Esophagus squamous epithelium (tissue), 4 donors: ENCODE measurements around the gene LRRK2.

Experiments used
- POLR2A ChIP-seq, 4 donors: fragments of 450-650 bp; IDR thresholded peaks; one replicate each; pipeline ENCODE4 v1.6.1; 2017; ENCODE audit warnings: antibody characterized with exemption in 4 of 4, mild to moderate bottlenecking in 4 of 4, moderate library complexity in 3 of 4
- TF ChIP-seq, protein P1 (sequence below), 6 experiments: fragments of 450-650 bp in 4 of 6; fragments of 200-600 bp in 2 of 6; sonication (generic) in 2 of 6; IDR thresholded peaks; one replicate each; pipeline ENCODE4 v1.5.1; 2016 to 2019; ENCODE audit warnings: antibody characterized with exemption in 6 of 6, mild to moderate bottlenecking in 4 of 6, moderate library complexity in 4 of 6

DNA sequence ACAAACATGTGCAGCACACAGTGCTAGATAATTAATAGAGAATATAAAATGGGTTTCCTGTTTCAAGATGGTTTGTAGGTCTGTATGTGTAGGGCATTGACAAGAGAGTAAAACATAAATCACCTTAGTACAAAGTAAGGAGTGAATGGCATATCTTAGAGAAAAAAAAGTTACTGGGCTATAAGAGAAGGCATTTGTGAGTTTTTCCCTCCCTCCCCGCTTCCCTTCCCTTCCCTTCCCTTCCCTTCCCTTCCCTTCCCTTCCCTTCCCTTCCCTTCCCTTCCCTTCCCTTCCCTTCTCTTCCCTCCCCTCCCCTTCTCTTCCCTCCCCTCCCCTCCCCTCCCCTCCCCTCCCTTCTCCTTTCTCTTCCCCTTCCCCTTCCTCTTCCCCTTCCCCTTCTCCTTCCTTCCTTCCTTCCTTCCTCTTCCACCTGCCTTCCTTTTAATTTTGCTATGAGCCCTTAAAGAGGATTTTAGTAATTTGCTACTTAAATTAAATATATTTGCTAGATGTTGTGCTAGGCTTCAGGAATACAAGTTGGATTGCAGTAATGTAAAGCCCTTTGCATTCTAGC lies 57.1 kb downstream of the LRRK2 start:
- TF ChIP-seq, protein P1, sequence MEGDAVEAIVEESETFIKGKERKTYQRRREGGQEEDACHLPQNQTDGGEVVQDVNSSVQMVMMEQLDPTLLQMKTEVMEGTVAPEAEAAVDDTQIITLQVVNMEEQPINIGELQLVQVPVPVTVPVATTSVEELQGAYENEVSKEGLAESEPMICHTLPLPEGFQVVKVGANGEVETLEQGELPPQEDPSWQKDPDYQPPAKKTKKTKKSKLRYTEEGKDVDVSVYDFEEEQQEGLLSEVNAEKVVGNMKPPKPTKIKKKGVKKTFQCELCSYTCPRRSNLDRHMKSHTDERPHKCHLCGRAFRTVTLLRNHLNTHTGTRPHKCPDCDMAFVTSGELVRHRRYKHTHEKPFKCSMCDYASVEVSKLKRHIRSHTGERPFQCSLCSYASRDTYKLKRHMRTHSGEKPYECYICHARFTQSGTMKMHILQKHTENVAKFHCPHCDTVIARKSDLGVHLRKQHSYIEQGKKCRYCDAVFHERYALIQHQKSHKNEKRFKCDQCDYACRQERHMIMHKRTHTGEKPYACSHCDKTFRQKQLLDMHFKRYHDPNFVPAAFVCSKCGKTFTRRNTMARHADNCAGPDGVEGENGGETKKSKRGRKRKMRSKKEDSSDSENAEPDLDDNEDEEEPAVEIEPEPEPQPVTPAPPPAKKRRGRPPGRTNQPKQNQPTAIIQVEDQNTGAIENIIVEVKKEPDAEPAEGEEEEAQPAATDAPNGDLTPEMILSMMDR (IDR thresholded peaks at IDR 0.05), result no peak
- TF ChIP-seq POLR2A (IDR thresholded peaks at IDR 0.05), result no peak
